Loucy (cell line): ENCODE data around the gene SPINT3.

Experiments
- H2AFZ ChIP-seq: fragments of 200-600 bp; sonication (generic); 2 replicates; pipeline ENCODE4 v1.6.0; 2016; ENCODE audit warnings: antibody characterized with exemption, mild to moderate bottlenecking, low read length, moderate library complexity
- H3F3A ChIP-seq: fragments of 200-600 bp; 2 replicates; pipeline ENCODE4 v1.6.0; 2016; ENCODE audit warnings: antibody characterized with exemption, low read depth, mild to moderate bottlenecking
- H3K27me3 ChIP-seq: fragments of 200-600 bp; sonication (generic); 2 replicates; pipeline ENCODE4 v1.6.1; 2014; ENCODE audit warnings: low read length, mild to moderate bottlenecking; ENCODE audit not compliant: insufficient read depth, poor library complexity, severe bottlenecking
- H3K36me3 ChIP-seq: fragments of 200-600 bp; sonication (generic); 2 replicates; pipeline ENCODE4 v1.6.1; 2016; ENCODE audit warnings: low read length; ENCODE audit not compliant: insufficient read depth
- H3K4me1 ChIP-seq: fragments of 200-600 bp; sonication (generic); 2 replicates; pipeline ENCODE4 v1.5.1; 2014; ENCODE audit warnings: low read length, mild to moderate bottlenecking; ENCODE audit not compliant: insufficient read depth, poor library complexity, severe bottlenecking
- H3K4me2 ChIP-seq: fragments of 200-600 bp; sonication (generic); 2 replicates; pipeline ENCODE4 v1.6.0; 2014; ENCODE audit warnings: antibody characterized with exemption, low read length, low read depth, mild to moderate bottlenecking; ENCODE audit not compliant: poor library complexity, severe bottlenecking
- H3K4me3 ChIP-seq: fragments of 200-600 bp; sonication (generic); 2 replicates; pipeline ENCODE4 v1.5.1; 2014; ENCODE audit warnings: low read length, mild to moderate bottlenecking, mixed read lengths; ENCODE audit not compliant: poor library complexity, severe bottlenecking
- H3K79me2 ChIP-seq: fragments of 200-600 bp; sonication (generic); 2 replicates; pipeline ENCODE4 v1.6.1; 2014; ENCODE audit warnings: low read length; ENCODE audit not compliant: insufficient read depth
- H3K9ac ChIP-seq: fragments of 200-600 bp; sonication (generic); 2 replicates; pipeline ENCODE4 v1.6.0; 2014; ENCODE audit warnings: mild to moderate bottlenecking, low read depth, low read length, moderate library complexity; ENCODE audit not compliant: poor library complexity, severe bottlenecking
- H3K9me2 ChIP-seq: fragments of 200-600 bp; sonication (generic); replicated peaks from 2 replicates; pipeline ENCODE4 v1.6.1; 2016; ENCODE audit warnings: low read depth, low read length, mixed read lengths
- H3K9me3 ChIP-seq: fragments of 200-600 bp; sonication (generic); 2 replicates; pipeline ENCODE4 v1.6.1; 2014; ENCODE audit warnings: mild to moderate bottlenecking, antibody characterized with exemption, low read length, low read depth; ENCODE audit not compliant: insufficient read depth
- H4K20me1 ChIP-seq: fragments of 200-600 bp; sonication (generic); 2 replicates; pipeline ENCODE4 v1.6.0; 2014; ENCODE audit warnings: antibody characterized with exemption, low read length, mild to moderate bottlenecking; ENCODE audit not compliant: insufficient read depth, poor library complexity, severe bottlenecking
- CTCF ChIP-seq: fragments of 200-600 bp; sonication (generic); conservative IDR thresholded peaks from 2 replicates; pipeline ENCODE4 v1.5.1; 2014; ENCODE audit warnings: mild to moderate bottlenecking, antibody characterized with exemption, low read length
- EZH2phosphoT487 ChIP-seq: fragments of 200-600 bp; IDR thresholded peaks from 2 replicates; pipeline ENCODE4 v1.6.1; 2018; ENCODE audit warnings: antibody characterized with exemption, mild to moderate bottlenecking, moderate library complexity, borderline replicate concordance

Gene SPINT3

GRCh38 chr20:45515147-45515913 is at the start of gene SPINT3:
TSS of gene SPINT3 (minus strand) at chr20:45515622. CDS start at chr20:45515608, 14 bp downstream.
- no peaks in the 10 kb centered on the region for H3K79me2 ChIP-seq
- H3K4me1 ChIP-seq, result no peaks in the 10 kb centered on the region
- H3F3A ChIP-seq, result no peaks in the 10 kb centered on the region
- no peaks in the 10 kb centered on the region for H3K9me2 ChIP-seq
- H3K4me3 ChIP-seq, result no peak within 1 kb of the TSS
- no peak within 1 kb of the TSS for H2AFZ ChIP-seq
- no peak within 1 kb of the TSS for H3K4me2 ChIP-seq
- no peak within 1 kb of the TSS for H3K9ac ChIP-seq
- TF ChIP-seq CTCF, result no peak
- TF ChIP-seq EZH2phosphoT487, result no peak
- H3K9me3 ChIP-seq, result no peaks in the 10 kb centered on the region
- no peaks in the 10 kb centered on the region for H4K20me1 ChIP-seq
- no peaks in the 10 kb centered on the region for H3K27me3 ChIP-seq
- H3K36me3 ChIP-seq, result no peaks in the 10 kb centered on the region

DNA sequence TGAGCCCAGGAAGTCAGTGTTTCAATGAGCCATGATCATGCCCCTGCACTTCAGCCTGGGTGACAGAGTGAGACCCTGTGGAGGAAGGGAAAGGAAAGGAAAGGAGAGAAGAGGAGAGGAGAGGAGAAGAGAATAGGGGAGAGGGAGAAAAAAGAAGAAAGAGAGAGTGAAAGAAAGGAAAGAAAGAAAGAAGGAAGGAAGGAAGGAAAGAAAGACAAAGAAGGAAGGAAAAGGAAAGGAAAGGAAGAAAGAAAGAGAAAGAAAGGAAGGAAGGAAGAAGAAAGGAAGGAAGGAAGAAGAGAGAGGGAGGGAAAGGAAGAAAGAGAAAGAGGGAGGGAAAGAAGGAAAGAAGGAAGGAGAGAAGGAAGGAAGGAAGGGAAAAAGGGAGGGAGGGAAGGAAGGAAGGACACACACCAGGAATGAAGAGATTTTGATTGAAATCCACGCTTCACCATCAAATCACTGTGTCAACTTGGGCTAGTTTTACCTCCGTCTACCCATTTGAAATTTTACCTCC is 49.4 kb upstream of the SPINT3 start:
- no peaks in the 10 kb centered on the region for H3K4me1 ChIP-seq
- H3K36me3 ChIP-seq, result no peaks in the 10 kb centered on the region
- no peak overlapping the region for H3K9ac ChIP-seq
- no peak overlapping the region for H3K4me2 ChIP-seq
- H3K9me3 ChIP-seq, result no peaks in the 10 kb centered on the region
- H3K79me2 ChIP-seq, result no peaks in the 10 kb centered on the region
- no peak overlapping the region for H3K4me3 ChIP-seq
- H3K9me2 ChIP-seq, result no peaks in the 10 kb centered on the region
- no peaks in the 10 kb centered on the region for H4K20me1 ChIP-seq
- no peaks in the 10 kb centered on the region for H3F3A ChIP-seq
- TF ChIP-seq EZH2phosphoT487, result no peak
- TF ChIP-seq CTCF, result no peak
- no peaks in the 10 kb centered on the region for H3K27me3 ChIP-seq
- H2AFZ ChIP-seq, result no peak overlapping the region

DNA sequence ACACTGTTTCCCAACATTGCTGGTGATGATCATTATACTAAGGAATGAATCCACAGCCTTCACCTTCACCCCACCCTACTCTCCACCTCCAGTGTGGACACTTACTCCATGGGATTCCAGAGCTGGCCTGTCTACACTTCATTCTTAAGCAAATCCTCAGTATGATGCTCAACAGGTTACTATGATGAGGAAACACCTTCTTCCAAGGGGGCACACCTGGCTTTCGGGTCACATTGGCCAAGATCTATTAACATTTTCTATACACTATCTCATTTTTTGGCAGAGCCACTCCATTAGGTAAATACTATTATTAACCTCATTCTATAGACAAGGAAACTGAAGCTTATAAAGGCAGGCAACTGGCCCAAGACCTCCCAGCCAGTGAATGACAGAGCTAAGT is 39.8 kb upstream of the SPINT3 start:
- H2AFZ ChIP-seq, result no peak overlapping the region
- no peak overlapping the region for H3K4me3 ChIP-seq
- H3K36me3 ChIP-seq, result no peaks in the 10 kb centered on the region
- no peak overlapping the region for H3K9ac ChIP-seq
- H3K9me3 ChIP-seq, result no peaks in the 10 kb centered on the region
- H4K20me1 ChIP-seq, result no peaks in the 10 kb centered on the region
- H3K9me2 ChIP-seq, result no peaks in the 10 kb centered on the region
- no peak overlapping the region for H3K4me2 ChIP-seq
- TF ChIP-seq CTCF, result no peak
- no peak for TF ChIP-seq EZH2phosphoT487
- no peaks in the 10 kb centered on the region for H3F3A ChIP-seq
- no peaks in the 10 kb centered on the region for H3K4me1 ChIP-seq
- no peaks in the 10 kb centered on the region for H3K79me2 ChIP-seq
- no peaks in the 10 kb centered on the region for H3K27me3 ChIP-seq
